GM21529 (cell line): ENCODE results near the gene CSNK1G1.
"Not testable (repeated sequence)": the region's sequence is repeated elsewhere in the genome, so short reads cannot be mapped to it uniquely, and the experiment has no call there.

Source experiments
- ATAC-seq: cut with Tn5 transposase; IDR thresholded peaks from one replicate; pipeline ENCODE4 v1.9.1; 2021; ENCODE audit not compliant: unreplicated experiment

The CSNK1G1 gene

GRCh38 chr15:64289550-64289949 lies 66.4 kb downstream of the CSNK1G1 start:
- ATAC-seq, result no peak

- no peak for ATAC-seq
These were observed 67.0 kb downstream of the CSNK1G1 start for GRCh38 chr15:64288999-64289398.

DNA sequence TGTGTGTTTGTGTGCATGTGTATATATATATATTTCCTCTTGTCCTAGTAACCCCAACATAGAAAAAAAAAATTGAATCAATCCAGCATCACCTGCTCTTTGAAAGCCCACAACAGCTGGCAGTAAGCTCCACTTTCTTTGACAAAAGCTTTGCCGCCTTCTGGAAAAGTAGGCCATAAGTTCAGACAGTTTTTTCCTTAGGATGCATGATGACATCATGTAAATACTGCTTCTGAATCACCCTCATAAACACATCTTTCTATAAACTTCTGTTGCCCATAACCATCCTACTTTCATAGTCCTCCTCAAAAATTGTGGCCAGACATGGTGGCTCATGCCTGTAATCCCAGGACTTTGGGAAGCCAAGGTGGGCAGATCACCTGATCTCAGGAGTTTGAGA lies 67.4 kb downstream of the CSNK1G1 start:
- ATAC-seq, result no peak

DNA sequence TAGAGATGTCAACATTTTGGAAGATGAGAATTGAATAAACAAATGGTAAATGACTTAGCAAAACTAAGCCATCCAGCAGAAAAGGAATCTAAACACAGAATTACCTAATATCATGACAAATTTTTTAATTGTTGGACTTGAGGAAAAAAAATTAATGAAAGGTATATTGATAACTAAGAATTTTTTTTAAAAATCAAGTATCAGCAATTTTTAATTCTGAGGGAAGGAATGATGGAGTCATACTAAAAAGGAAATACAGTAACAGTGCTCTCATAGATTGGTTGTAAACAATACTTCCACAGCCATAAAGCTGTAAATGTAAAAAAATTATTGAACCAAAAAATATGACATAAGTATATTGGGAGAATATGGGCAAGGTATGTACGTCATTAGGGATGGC lies 68.0 kb downstream of the CSNK1G1 start:
- ATAC-seq, result no peak

DNA sequence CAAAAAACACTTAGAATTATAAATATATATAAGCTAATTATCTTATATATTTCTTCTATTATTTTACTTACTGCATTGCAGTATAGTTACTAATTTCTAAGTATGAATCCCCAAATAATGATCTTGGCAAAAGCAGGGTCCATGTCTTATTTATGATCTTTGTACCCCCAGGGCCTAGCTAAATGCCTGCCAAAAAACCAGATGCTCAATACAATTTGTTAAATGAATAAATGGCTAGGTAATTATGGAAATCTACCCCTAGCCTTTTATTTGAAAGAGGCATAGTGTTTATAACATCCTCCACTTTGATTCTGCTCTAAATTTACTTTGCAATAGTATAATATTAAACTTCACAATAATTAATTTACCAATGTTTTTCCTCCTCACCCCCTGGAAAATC lies 69.5 kb downstream of the CSNK1G1 start:
- no peak for ATAC-seq

DNA sequence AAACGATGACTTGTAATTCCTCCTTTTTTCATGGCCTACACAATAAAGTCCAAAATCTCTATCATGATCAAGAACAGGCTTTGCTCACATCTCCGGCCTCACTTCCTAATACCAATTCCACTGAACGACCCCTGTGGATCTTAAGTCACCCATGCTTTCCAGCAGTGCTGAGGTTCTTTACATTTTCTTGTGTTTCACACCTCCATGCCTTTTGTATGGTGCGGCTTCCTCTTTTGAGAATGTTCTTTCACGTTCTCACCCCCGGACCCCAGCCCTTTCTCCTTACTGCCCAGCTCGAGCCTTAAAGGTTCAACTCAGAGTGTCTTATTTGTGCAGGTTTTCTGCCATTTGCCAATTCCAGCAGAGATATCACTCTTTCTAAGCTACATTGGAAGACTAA lies 70.1 kb downstream of the CSNK1G1 start:
- ATAC-seq, result no peak

GRCh38 chr15:64285150-64285549 lies 70.8 kb downstream of the CSNK1G1 start:
- no peak for ATAC-seq

DNA sequence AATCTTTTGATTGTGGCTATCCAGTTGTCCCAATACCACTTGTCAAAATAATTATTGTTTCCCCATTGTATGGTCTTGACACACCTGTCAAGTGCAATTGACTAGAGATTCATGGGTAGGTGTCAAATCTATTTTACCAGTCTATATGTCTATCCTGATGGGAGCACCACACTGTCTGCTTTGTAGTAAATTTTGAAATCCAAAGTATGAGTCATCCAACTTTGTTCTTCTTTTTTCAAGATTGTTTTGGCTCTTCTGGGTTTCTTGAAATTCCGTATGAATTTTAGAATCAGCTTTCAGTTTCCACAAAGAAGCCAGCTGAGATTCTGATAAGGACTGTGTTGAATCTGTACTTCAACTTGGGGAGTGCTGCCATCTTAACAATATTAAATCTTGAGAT lies 71.9 kb downstream of the CSNK1G1 start:
- no peak for ATAC-seq

DNA sequence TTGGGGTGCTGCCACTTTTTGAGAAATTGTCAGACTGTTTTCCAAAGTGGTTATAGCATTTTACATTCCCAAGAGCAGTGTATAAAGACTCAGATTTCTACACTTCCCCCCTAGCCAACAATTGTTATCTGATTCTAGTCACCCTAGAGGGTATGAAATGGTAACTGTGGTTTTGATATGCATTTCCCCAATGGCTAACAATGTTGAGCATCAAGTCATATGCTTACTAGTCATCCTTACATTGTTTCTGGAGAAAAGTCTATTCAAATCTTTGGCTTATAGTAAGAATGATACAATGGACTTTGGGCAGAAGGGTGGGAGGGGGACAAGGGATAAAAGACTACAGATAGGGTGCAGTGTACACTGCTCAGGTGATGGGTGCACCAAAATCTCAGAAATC lies 73.3 kb downstream of the CSNK1G1 start:
- ATAC-seq, result no peak

- no peak for ATAC-seq
These were observed 76.8 kb downstream of the CSNK1G1 start for GRCh38 chr15:64279131-64279530.

GRCh38 chr15:64275934-64276333 lies 80.0 kb downstream of the CSNK1G1 start:
- no peak for ATAC-seq

DNA sequence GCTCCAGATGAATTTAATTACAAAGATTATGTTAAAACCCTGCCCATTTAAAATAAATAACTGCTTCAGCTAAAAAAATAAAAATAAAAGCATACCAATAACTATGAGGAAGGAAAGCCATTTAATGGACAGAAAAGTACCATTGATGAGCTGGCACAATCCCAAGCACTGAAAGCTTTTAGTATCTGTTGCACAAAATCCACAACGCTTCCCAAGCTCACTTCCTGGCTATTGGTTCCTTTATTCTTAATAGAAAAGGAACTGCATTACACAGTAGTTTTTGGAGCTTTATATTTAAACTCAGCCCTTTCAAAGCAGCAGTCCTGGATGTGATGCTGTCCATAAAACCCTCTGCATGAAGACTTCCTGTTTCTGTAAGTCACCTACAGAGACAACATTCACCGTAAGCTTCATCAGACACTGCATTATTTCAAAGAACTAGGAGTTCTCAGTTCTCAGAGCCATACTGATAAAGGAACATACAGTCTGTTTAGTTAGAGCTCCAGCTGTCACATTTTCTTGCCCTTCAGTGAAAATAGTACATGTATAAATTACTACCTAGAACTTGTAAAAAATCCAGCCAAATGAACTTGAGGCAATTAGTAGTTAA lies 81.5 kb downstream of the CSNK1G1 start:
- ATAC-seq, result no peak

DNA sequence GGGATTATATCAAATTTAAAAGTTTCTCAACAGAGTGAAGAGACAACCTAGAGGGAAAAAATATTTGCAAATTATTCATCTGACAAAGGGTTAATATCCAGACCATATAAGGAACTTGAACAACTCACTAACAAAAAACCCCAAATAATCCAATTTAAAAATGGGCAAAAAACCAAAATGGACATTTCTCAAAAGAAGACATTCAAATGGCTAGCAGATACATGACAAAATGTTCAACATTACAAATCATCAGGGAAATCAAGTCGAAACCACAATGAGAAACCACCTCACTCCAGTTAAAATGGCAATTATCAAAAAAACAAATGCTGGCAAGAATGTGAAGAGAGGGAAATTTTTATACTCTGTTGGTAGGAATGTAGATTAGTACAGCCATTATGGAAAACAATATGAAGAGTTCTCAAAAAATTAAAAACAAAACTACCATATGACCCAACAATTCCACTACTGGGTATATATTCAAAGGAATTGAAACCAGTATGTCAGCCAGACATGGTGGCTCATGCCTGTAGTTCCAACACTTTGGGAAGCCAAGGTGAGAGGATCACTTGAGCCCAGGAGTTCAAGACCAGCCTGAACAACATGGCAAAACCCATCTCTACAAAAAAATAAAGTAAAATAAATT lies 88.5 kb downstream of the CSNK1G1 start:
- ATAC-seq, result no peak

DNA sequence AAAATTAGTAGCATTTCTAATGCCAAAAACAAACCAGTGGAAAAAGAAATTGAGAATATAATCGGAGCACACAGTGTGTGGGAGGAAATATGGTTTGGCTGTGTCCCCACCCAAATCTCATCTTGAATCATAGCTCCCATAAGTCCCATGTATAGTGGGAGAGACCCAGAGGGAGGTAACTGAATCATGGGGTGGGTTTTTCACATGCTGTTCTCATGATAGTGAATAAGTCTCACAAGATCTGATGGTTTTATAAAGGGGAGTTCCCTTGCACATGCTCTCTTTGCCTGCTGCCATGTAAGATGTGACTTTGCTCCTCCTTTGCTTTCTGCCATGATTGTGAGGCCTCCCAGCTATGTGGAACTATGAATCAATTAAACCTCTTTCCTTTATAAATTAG lies 90.8 kb downstream of the CSNK1G1 start:
- not testable (repeated sequence) for ATAC-seq

DNA sequence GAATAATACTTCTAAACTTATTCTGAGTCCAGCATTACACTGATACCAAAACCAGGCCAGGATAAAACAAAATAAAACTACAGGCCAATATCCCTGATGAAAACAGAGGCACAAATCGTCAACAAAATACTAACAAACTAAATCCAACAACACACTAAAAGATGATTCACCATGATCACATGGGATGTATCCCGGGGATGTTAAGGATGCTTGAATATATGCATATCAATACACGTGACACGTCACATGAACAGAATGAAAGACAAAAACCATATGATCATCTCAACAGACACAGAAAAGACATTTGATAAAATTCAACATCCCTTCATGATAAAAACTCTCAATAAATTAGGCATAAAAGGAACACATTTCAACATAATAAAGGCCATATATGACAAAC lies 91.5 kb downstream of the CSNK1G1 start:
- no peak for ATAC-seq

DNA sequence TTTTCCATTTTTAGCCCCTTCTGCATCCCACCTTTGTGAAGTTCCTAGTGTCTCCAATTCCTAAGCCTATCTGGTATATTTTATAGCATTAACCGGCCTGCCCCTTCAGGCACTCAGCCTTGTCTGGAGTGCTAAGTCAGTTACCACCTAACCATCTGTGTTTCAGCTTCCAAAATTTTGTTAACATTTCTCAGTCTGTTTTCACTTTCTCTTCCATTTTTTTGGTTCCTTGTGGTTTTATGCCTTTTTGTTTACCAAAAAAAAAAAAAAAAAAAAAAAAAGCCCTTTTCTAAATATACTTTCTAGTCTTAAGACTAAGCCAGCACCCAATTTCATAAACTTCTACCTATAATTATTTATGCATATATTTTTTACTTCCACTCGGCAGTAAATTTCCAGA lies 92.4 kb downstream of the CSNK1G1 start:
- ATAC-seq, result no peak

DNA sequence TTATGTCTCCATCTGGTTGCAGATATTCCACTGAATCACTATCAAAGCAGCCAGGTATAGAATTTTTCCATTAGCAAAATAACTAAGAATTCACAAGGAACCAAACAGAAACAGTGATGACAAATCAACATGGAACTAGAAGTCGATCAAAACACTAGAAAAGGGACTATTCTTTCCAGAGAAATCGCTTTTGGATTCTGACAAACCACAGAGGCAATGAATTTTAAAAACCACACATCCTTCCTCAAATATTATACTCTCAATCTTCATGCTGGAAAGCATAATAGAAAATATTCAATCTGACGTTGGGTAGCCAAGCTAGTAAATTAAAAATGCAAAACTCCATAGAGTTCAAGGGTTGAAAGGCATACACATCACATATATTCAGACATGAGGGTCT lies 99.9 kb downstream of the CSNK1G1 start:
- ATAC-seq, result no peak

- no peak for ATAC-seq
These were observed 104.3 kb downstream of the CSNK1G1 start for GRCh38 chr15:64251658-64252057.

DNA sequence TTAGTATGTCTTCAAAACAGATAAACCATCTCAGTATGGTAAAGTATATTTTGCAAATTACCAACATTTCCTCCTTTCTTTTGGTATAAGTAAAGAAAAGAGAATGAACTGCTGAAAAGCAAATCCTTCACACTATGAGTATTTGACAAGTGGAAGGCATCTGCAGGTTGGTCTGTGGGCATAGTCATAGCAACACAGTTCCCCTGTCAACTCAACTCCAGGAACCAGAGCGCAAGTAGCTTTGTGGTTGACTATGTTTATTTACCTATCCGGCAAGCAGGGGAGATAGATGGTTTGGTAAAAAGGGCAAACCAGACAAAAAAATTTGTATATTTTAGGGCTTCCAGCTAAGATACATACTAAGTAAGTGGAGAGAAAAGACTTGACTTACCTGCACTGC lies 104.9 kb downstream of the CSNK1G1 start:
- ATAC-seq, result no peak

DNA sequence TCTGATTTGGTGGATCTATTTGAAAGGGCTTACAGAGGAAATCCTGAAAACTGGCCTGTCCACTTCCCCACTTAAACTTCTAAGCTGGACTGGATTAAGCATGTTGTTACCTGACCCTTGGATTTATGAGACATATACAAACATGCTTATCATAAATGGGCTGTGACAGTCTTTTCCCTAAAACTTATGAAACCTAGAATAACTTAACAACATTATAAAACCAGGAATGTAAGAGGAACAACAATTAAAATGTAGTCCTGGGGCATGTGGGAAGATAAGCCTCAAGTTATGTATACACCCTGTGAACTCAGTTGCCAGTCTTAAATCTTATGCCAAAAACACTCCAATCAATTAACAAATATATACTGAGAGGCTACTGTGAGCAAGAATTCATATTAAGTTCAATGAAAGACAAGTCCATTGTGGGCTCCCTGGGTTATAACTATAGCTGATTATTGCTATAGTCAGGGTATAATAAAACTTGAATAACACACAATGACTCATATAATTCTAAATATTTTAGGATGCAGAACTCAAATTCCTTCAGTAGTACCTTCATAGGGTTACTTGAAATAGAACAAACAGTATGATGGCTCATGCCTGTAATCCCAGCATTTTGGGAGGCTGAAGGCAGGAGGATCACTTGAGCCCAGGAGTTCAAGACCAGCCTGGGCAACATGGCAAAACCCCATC lies 105.9 kb downstream of the CSNK1G1 start:
- ATAC-seq, result no peak

GRCh38 chr15:64249406-64249805 lies 106.6 kb downstream of the CSNK1G1 start:
- ATAC-seq, result no peak

- peak; percentile 56 for ATAC-seq
These were observed 107.9 kb downstream of the CSNK1G1 start for GRCh38 chr15:64247906-64248541.
